Endothelial cell (in vitro differentiated cells): ENCODE data around the gene NADK. TPM values are rescaled to one million over a fixed set of nuclear protein-coding genes. Genes with fewer than 3 reads are reported as not detected.

Experiments used
- DNase-seq: peaks from one replicate; pipeline ENCODE4 v3.0.0; 2021; ENCODE audit warnings: low spot score
- H3K27ac Mint-ChIP-seq: one replicate; pipeline ENCODE4 v1.8.0; 2021; ENCODE audit warnings: mixed read lengths, inconsistent platforms; ENCODE audit not compliant: unreplicated experiment
- H3K27me3 Mint-ChIP-seq: one replicate; pipeline ENCODE4 v1.8.0; 2021; ENCODE audit warnings: mild to moderate bottlenecking, moderate library complexity, mixed read lengths, inconsistent platforms; ENCODE audit not compliant: unreplicated experiment
- H3K36me3 Mint-ChIP-seq: one replicate; pipeline ENCODE4 v1.8.0; 2021; ENCODE audit warnings: mild to moderate bottlenecking, low read depth, mixed read lengths, inconsistent platforms; ENCODE audit not compliant: unreplicated experiment
- H3K4me1 Mint-ChIP-seq: one replicate; pipeline ENCODE4 v1.8.0; 2021; ENCODE audit warnings: mild to moderate bottlenecking, mixed read lengths, inconsistent platforms; ENCODE audit not compliant: unreplicated experiment
- H3K4me3 Mint-ChIP-seq: one replicate; pipeline ENCODE4 v1.8.0; 2021; ENCODE audit warnings: mild to moderate bottlenecking, mixed read lengths, inconsistent platforms; ENCODE audit not compliant: unreplicated experiment
- H3K9me3 Mint-ChIP-seq: one replicate; pipeline ENCODE4 v1.8.0; 2021; ENCODE audit warnings: mixed read lengths, inconsistent platforms; ENCODE audit not compliant: unreplicated experiment
- CTCF ChIP-seq: fragments of 200-600 bp; sonication (generic); IDR thresholded peaks from one replicate; pipeline ENCODE4 v1.5.0; 2021; ENCODE audit warnings: antibody characterized with exemption; ENCODE audit not compliant: unreplicated experiment
- total RNA-seq: library from RNA; stranded (reverse); fragmentation: NEBNext Ultra II Directional; extraction: Animal tissue kit (Norgen Biotek cat#: 25700); gene quantifications from one replicate; pipeline ENCODE4 v1.2.1, GENCODE V29; 2021; ENCODE audit not compliant: unreplicated experiment

Gene NADK
- total RNA-seq, 1 donor from 2014 or later = 85.4 TPM

- H3K27me3 Mint-ChIP-seq = peaks cover 5% of the 10 kb centered on the region
- H3K9me3 Mint-ChIP-seq = no peaks in the 10 kb centered on the region
- peak overlapping the region; percentile 52 for H3K27ac Mint-ChIP-seq
- peaks cover 35% of the 10 kb centered on the region for H3K36me3 Mint-ChIP-seq
- DNase-seq = no peak
- H3K4me1 Mint-ChIP-seq = no peaks in the 10 kb centered on the region
- TF ChIP-seq CTCF = no peak
- peak overlapping the region; percentile 56 for H3K4me3 Mint-ChIP-seq
These were observed 20.1 kb downstream of the NADK start for GRCh38 chr1:1758059-1758621.

- no peak for TF ChIP-seq CTCF
- peak overlapping the region; percentile 56 for H3K4me3 Mint-ChIP-seq
- H3K27me3 Mint-ChIP-seq = peaks cover 5% of the 10 kb centered on the region
- no peak for DNase-seq
- no peaks in the 10 kb centered on the region for H3K9me3 Mint-ChIP-seq
- peak overlapping the region; percentile 67 for H3K27ac Mint-ChIP-seq
- H3K36me3 Mint-ChIP-seq = peaks cover 32% of the 10 kb centered on the region
- H3K4me1 Mint-ChIP-seq = no peaks in the 10 kb centered on the region
These were observed 20.7 kb downstream of the NADK start for GRCh38 chr1:1757422-1758058.

- Mint-ChIP-seq H3K27ac (no peak overlapping the region), H3K4me3 (no peak overlapping the region), H3K27me3 (peaks cover 7% of the 10 kb centered on the region), H3K4me1 (no peaks in the 10 kb centered on the region), H3K9me3 (no peaks in the 10 kb centered on the region), H3K36me3 (peaks cover 34% of the 10 kb centered on the region)
- no peak for DNase-seq
- TF ChIP-seq CTCF = no peak
These were observed 21.4 kb downstream of the NADK start for GRCh38 chr1:1756661-1757421.

GRCh38 chr1:1755852-1756251 lies 22.4 kb downstream of the NADK start:
- no peak for TF ChIP-seq CTCF
- no peaks in the 10 kb centered on the region for H3K4me1 Mint-ChIP-seq
- no peak overlapping the region for H3K27ac Mint-ChIP-seq
- H3K9me3 Mint-ChIP-seq = no peaks in the 10 kb centered on the region
- peaks cover 7% of the 10 kb centered on the region for H3K27me3 Mint-ChIP-seq
- no peak for DNase-seq
- no peak overlapping the region for H3K4me3 Mint-ChIP-seq
- peaks cover 27% of the 10 kb centered on the region for H3K36me3 Mint-ChIP-seq

- peaks cover 27% of the 10 kb centered on the region for H3K36me3 Mint-ChIP-seq
- no peak for DNase-seq
These were observed 22.8 kb downstream of the NADK start for GRCh38 chr1:1755426-1755825.

More at GRCh38 chr1:1755426-1755825, 22.8 kb downstream of the NADK start:
- Mint-ChIP-seq H3K4me3 (no peak overlapping the region), H3K27ac (peak overlapping the region; percentile 61), H3K27me3 (peaks cover 7% of the 10 kb centered on the region), H3K4me1 (no peaks in the 10 kb centered on the region), H3K9me3 (no peaks in the 10 kb centered on the region)
- TF ChIP-seq CTCF = no peak
